GM18519 (cell line): ENCODE results near the gene GNPDA1.
"Not testable (repeated sequence)": the region's sequence is repeated elsewhere in the genome, so short reads cannot be mapped to it uniquely, and the experiment has no call there.

Experiments
- ATAC-seq: cut with Tn5 transposase; IDR thresholded peaks from one replicate; pipeline ENCODE4 v1.9.1; 2021; ENCODE audit warnings: mild to moderate bottlenecking, moderate library complexity; ENCODE audit not compliant: unreplicated experiment, low FRiP score

GNPDA1 gene

DNA sequence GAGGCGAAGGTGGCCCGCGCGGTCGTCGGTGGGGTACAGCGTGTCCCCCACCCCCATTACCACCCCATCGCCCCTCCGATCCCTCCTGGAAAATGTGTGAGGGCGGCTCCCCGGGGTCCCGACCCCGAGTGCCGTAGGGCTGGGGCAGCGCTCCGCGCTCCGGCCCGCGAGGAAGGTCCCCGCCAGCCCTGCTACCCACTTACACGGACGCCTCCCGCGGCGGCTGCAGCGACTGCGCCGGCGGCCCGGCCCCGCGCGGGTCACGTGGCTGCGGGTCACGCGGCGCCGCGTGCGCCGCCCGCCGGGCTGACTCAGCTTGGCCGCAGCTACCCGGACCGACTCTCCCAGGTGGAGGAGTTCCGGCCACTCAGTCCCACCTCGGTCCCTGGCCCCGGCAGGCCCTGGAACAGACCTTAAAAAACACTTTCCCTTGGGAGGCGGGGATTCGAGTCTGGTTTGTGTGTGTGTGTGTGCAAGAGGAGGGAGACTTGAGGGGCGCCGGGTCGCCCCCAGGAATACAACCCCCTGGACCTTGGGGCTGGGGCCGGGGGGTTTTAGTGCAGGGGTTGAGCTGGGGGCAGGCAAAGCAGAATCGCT, at the start of gene GNPDA1:
Gene GNPDA1 (minus strand): TSS at position 236 of the 597 bp plus-strand sequence. CDS start 992 bp downstream, outside the sequence.
- ATAC-seq = peak; percentile 60

DNA sequence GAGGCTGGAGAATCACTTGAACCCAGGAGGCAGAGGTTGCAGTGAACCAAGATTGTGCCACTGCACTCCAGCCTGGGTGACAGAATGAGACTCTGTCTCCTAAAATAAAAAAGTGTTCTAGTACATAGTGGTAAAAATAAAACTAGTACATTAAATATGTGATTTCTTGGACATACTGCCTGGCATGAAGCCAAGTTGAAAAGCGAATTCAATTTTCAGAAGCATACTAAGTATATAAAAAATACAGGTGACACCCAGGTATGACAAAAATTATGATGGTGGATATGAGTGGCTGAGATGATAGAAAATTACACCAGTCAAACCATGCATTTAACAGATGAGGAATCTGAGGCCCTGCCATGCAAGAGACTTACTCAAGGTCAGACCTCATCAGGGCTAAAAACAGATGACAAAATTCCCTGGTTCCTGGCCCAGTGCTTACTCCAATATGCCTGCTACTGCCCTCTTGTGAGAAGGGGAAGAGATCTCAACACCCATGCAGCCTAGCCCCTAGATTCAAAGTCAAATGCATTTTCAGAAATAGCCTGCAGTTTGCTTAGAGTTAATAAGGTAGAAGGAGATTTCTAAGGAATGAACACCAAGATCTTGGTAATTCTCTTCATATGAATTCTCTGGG, 46.6 kb upstream of the GNPDA1 start:
- ATAC-seq = no peak

DNA sequence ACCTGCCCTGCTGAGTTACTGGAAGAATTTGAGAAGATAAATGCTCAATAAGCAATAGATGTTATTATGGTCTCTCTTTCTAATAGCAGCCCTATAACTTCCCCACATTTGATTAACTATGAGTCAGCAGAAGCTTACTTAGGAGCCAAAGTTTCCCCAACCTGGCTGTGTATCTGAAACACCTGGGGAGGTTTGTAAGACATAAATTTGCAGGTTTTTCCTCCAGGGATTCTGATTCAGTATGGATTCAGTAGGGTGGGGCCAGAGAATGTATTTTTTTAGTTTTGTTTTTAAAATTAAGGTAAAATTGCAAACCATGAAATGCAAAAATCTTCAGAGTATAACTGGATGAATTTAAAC, 44.9 kb upstream of the GNPDA1 start:
- no peak for ATAC-seq

DNA sequence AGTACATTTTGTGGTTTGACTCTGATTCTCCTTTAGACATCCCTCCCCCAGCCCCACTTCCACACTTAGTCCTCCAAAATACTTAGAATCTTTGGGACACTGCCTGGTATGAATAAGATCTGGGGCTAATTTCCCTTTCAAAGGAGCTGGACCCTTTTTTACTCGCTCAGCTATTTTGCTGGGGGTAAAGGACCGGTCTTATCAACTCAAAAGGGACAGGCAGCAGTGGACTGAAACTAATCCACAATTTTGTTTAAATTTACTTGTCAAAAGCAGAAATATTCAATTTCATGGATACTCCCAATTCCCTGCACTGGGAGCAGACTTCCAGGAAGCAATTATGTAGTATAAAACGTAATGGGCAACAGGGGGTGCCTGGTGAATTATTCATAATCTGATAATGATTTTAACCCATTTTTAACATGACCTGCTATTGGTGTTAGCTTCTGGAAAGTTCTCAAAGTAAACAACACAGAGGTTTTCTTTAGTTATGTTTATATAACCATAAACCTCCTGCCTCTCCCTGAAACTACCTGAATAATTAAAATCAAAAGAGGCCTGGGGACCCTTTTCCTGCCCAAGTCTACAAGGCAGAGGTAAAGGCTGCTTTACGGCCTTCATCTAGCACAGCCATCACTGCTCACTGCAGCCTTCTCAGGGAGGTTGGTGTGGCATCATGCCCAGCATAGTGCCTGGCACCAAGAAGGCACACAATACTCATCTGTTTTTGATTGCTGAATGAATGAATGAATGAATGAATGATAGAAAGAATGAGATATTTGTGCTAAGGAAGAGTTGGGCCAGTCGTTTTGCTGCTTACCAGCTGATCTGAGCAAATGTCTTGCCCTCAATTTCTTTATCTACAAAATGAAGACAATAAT, 44.2 kb upstream of the GNPDA1 start:
- ATAC-seq = no peak

DNA sequence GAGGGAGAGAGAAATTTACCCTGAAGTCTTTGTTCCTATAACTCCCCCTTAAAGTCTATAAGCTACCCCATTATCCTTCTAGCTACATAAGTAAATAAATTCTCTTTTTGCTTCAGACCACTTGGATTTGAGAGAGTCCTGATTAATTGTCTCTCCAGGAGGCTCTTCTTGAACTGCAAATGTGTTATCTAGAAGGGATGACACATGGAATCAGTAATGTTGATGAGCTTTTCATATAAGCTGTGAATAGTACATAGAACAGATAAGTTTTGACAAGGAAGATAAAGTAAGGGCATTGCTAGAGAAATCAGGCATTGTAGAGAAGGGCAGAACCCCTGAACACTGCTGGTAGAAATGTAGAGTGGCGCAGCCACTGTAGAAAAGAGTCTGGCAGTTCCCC, 42.5 kb upstream of the GNPDA1 start:
- ATAC-seq = no peak

DNA sequence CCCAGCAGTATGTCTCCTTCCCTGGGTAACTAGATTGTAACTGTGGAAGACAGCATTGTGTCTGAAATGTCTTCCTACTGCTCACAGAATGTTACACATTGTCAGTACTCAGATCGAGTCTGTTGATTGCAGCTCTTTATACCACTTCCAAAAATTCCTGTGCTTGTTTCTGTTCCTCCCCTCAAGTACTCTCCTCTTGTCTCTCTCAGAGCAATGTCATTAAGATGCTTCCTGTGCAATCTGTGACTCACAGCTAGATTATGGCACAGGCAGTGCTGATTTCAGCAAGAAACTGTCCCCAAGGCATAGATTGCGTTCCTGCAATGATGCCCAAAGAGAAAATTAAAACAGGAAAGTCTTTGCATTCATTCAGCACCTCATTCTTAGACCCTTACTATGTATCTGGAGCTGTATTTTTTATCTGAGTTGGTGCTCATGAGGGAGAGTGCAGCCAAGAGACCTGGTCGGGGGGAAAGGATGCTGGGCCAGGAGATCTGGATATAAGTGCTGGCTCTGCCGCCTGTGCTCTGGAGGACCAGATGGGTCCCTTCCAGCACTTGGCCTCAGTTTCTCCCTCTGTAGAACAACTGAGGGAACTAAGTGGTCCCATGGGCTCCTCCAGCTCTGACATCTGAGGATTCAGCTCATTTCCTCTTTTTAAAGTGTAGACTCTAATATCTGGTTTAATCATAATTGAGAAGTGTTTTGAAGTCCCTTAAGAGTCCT, 40.8 kb upstream of the GNPDA1 start:
- ATAC-seq = no peak

DNA sequence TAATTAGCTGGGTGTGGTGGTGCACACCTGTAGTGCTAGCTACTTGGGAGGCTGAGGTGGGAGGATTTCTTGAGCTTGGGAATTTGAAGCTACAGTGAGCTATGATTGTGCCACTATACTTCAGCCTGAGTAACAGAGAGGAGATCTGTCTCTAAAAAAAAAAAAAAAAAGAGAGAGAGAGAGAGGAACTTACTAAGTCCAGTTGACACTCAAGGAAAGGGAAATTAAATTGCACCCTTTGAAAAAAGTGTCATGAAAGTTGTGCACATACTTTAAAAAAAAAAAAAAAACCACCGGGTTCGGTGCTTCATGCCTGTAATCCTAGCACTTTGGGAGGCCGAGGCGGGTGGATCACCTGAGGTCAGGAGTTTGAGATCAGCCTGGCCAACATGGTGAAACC, 39.2 kb upstream of the GNPDA1 start:
- not testable (repeated sequence) for ATAC-seq

DNA sequence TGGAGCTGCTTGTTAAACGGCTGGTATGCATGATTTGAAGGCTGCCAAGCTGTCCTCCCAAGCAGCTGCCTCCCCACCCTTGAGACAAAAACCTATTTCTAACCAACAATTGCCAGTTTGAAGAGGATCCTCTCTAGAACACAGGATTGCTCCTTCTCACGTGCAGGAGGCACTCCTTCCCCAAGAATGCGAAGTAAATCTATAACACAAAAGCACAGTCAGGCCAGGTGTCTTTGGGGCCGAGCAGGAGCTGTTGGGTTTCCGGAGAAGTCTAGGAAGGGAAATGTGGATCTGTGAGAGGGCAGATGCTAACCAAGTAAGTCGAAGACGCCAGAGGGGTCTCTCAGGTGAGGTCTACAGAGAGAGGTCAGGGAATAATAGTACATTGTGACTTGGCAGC, 35.4 kb upstream of the GNPDA1 start:
- ATAC-seq = no peak

DNA sequence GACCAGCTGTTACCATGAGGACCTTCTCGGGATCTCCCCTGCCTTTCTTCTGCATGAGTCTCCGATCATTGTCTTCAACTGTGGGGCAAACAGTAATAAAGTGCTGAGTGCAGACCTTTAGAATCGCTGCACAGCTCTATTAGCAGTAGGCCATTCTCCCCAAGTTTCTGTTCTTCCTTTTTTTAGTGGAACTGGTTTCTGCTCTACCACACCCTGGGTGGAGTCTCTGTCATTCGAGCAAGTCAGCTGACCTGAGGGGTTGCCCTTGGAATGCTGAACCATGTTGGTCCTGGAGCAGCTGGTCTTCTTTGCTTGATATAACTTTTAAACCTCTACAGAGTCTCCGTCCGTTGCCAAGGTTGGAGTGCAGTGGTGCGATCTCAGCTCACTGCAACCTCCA, 33.4 kb upstream of the GNPDA1 start:
- no peak for ATAC-seq

DNA sequence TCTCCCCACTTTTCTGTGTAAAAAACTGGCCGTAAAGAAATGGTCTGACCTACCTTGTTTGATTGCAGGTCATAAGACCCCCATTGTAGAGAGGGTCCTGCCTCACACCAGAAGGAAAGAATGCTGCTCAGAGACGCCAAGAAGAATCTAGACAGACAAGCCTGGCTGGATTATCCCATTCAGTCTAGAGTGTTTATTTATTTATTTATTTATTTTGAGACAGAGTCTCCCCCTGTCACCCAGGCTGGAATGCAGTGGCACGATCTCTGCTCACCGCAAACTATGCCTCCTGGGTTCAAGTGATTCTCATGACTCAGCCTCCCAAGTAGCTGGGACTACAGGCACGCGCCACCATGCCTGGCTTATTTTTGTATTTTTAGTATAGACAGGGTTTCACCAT, 28.1 kb upstream of the GNPDA1 start:
- ATAC-seq = not testable (repeated sequence)

DNA sequence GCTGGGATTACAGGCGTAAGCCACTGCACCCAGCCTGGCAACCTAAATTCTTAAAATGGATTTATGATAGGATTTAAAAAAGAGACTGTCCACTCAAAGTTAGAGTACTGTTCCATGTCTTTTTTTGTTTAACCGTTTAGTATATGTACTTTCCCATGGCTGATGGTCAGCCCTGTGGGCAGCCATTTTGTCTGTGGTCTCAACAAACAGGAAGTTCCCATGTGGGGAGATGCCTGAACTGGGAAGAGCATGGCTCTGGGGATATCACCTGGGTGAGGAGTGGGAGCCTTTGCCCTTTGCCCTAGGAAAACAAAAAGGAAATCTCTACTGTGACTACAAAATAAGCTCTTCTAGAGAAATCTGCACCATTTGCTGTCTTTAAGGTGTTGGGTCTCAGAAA, 27.5 kb upstream of the GNPDA1 start:
- no peak for ATAC-seq

DNA sequence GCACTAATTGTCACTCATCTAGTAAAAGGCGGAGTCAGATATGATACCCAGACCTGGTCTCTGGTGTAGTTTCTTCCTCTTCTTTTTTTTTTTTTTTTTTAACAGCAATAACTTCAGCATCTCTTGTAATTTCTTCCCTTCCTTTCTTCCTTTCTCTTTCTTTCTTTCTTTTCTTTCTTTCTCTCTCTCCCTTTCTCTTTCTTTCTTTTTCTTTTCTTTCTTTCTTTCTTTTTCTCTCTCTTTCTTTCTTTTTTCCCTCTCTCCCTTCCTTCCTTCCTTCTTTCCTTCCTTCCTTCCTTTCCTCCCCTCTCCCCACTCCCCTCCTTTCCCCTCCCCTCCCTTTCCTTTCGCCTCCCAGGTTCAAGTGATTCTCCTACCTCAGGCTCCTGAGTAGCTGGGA, 25.9 kb upstream of the GNPDA1 start:
- no peak for ATAC-seq

DNA sequence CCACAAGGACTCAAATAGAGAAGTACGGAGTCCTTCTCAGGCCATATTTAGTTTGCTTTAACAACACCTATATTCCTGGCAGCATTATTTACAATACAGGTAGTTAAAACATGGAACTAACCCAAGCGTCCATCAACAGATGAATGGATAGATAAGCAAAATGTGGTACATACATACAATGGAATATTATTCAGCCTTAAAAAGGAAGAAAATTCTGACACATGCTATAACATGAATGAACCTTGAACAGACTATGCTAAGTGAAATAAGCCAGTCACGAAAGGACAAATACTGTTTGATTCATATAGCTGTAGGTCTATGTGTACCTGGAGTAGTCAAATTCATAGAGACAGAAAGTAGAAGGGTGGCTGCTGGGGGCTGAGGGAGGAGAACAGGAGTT, 24.8 kb upstream of the GNPDA1 start:
- not testable (repeated sequence) for ATAC-seq

DNA sequence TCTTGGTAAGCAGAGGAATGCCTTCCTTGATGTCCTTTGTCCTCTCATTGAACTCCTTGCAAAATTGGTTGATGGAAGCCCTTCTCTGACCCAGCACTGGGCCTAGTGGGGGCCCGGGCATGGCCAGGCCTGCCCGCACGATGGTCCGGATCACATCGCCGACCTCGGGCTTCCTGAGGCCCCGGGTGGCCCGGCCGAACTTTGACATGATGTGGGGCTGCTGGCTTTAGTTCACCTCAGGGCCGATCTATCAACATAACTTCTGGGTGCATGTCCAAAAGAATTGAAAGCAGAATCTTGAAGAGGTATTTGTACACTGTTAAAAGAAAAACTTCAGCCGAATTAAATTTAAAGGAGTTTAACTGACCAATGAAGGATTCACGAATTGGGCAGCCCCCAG, 24.1 kb upstream of the GNPDA1 start:
- ATAC-seq = no peak

DNA sequence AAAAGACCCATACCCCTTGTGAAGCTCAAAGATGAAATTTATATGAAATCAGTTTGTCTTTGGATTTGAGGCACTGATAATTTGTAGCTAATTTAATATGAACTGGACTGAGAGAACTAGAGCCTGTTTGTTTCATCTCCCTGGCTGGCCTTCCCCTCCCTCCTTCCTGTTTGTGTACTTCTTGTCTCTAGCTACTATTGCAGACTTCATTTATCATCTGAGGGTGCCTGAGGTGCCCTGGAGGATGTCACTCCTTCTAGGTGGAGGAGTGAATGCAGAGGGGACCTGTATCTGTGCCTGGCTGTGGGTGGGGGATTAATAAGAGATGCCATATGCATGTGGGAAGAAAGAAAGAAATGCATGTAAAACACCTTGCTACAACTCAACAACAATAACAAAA, 22.2 kb upstream of the GNPDA1 start:
- ATAC-seq = no peak

DNA sequence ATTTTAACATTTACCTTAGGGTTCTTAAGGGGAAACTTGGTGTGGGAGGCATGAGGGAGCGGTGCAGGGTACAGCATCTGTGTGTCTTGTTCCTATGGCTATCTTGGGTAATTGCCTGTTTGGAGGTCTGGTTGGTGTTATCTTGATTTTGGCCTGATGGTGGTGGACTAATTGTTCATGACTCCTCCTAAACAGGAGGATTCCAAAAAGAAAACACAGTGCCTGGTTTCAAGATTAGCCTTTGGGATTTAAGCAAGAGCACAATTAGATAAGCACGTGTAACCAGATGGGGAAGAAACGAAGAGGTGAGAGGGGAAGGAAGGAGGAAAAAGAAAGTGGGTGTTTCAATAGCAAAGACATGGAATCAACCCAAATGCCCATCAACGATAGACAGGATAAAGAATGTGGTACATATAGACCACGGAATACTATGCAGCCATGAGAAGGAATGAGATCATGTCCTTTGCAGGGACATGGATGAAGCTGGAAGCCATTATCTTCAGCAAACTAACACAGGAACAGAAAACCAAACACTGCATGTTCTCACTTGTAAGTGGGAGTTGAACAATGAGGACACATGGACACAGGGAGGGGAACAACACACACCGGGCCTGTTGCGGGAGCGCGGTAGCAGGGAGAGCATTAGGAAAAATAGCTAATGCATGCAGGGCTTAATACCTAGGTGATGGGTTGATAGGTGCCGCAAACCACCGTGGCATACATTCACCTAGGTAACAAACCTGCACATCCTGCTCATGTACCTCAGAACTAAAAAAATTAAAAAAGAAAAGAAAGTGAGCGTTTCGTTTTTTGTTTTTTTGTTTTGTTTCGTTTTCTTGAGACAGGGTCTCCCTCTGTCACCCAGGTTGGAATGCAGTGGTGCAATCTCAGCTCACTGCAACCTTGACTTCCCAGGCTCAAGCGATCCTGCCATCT, 21.1 kb upstream of the GNPDA1 start:
- not testable (repeated sequence) for ATAC-seq

DNA sequence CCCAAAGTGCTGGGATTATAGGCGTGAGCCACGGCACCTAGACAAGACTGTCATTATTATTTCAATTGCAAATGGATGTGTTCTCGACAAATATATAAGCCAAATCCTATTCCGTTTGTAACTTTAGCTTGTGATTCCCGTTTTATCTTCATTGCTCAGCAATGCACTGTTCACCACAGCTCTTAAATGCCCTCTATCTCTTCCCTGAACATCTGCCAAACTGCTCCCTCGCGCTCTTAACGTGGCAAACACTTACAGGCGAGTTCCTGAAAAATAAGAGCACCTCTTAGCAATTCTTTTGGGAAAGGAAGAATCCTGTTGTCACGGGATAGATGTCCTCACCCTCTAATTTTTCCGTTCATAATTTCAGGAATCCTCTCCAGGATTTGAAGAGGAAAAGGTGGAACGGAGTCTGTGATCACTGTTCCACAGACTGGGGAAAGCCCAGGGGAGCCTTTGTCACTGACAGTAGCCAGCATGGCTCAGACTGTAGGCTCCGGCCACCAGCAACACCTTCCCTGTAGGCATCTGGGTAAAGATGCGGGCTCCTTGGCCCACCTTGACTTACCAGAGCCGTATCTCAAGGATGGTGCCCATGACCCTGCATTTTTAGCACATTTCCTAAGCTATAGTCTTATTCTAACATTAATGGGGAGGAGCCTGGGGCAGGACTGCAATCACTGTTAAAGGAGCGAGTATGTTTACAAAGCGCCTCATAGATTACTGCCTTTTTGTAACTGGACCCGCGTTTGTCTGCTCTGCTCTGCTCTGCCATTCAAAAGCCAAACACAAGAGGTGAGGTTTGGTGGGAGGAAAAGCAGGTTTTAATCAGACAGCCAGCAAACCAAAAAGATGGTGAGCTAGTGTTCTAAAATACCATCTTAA, 20.2 kb upstream of the GNPDA1 start:
- ATAC-seq = no peak

DNA sequence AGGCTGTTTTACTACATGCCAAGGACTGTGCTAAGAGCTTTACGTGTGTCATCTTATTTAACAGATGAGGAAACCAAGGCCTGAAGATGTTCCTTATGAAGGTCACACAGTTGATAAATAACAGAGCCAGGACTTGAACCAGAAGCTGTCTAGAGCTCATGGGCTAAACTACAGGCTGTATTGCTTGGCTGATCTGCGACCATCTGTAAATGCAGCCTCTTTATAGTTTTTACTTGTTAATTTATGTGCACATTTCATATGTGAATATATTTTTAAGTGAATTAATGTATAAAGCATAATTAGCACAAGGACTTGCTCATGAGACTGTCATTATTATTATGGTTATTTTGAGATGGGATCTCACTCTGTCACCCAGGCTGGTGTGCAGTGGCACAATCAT, 19.3 kb upstream of the GNPDA1 start:
- ATAC-seq = no peak

DNA sequence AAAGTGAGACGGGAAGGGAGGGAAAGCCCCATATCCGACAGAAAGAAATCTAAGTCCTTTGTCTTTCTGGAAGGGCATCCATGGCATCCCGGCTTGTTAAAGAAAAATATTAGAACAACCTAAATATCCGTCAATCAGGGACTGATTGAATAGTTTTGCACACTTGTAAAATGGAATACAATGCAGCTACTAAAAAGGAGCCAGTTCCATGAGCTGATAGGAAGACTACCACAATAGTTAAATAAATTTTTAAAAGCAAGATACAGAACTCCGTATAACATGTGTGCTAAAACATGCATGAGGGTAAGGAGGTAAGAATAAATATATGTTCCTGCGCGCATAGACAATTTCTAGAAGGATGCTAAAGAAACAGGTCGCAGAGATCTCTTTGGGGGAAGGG, 12.8 kb upstream of the GNPDA1 start:
- no peak for ATAC-seq
